ENCODE measurements around the gene MOB3B.

MOB3B gene

GRCh38 chr9:27337833-27338526, 191.6 kb downstream of the MOB3B start:
- Histone ChIP-seq H3K9me3 (ENCODE audit: control insufficient read depth, insufficient read depth, low read length) (no peaks in the 10 kb centered on the region), H4K20me1 (ENCODE audit: control insufficient read depth, insufficient read depth, low read depth, low read length) (no peaks in the 10 kb centered on the region), H3K4me3 (ENCODE audit: low read length) (no peak overlapping the region), H3K36me3 (ENCODE audit: control insufficient read depth, low read length) (no peaks in the 10 kb centered on the region), H3F3A (ENCODE audit: control insufficient read depth, insufficient read depth) (no peaks in the 10 kb centered on the region), H3K27me3 (ENCODE audit: control insufficient read depth, low read length) (peaks cover 3% of the 10 kb centered on the region; the same call in 1 of the 2 replicates), H3K9me2 (replicated peaks; ENCODE audit: control insufficient read depth, low read length) (no peaks in the 10 kb centered on the region), H3K27ac (ENCODE audit: low read depth, low read length) (no peak overlapping the region), H3K79me2 (ENCODE audit: control insufficient read depth, low read length) (no peaks in the 10 kb centered on the region), H3K4me1 (ENCODE audit: control insufficient read depth, low read length) (no peaks in the 10 kb centered on the region), H3K4me2 (ENCODE audit: low read length) (no peak overlapping the region)
- TF ChIP-seq, protein P1, sequence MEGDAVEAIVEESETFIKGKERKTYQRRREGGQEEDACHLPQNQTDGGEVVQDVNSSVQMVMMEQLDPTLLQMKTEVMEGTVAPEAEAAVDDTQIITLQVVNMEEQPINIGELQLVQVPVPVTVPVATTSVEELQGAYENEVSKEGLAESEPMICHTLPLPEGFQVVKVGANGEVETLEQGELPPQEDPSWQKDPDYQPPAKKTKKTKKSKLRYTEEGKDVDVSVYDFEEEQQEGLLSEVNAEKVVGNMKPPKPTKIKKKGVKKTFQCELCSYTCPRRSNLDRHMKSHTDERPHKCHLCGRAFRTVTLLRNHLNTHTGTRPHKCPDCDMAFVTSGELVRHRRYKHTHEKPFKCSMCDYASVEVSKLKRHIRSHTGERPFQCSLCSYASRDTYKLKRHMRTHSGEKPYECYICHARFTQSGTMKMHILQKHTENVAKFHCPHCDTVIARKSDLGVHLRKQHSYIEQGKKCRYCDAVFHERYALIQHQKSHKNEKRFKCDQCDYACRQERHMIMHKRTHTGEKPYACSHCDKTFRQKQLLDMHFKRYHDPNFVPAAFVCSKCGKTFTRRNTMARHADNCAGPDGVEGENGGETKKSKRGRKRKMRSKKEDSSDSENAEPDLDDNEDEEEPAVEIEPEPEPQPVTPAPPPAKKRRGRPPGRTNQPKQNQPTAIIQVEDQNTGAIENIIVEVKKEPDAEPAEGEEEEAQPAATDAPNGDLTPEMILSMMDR (IDR thresholded peaks at IDR 0.05; ENCODE audit: low read depth, low read length, poor library complexity, severe bottlenecking) = no peak
- no peak for TF ChIP-seq EZH2phosphoT487 (IDR thresholded peaks at IDR 0.05; ENCODE audit: borderline replicate concordance, low read length)

DNA sequence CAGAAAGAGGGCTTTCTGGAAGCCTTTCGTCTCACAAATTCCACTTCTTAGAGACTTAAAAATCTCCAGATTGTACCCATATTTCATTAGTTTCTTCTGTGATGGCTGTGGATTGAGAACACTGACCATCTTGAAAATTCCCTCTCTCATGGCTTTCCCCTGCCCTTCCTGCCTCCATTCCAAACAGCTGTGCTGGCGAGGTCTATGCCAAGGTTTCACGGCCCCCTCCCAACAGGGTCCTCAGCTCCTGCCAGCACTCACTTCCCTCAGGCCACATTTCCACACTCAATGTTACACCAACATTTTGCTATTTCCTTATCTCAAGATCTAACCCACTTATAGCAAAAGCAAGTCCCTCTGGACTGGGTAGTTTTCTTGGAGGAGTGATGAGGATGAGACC, 192.4 kb downstream of the MOB3B start:
- H3K27ac ChIP-seq (ENCODE audit: low read depth, low read length) = no peak overlapping the region
- H3K79me2 ChIP-seq (ENCODE audit: control insufficient read depth, low read length) = no peaks in the 10 kb centered on the region
- no peaks in the 10 kb centered on the region for H3K36me3 ChIP-seq (ENCODE audit: control insufficient read depth, low read length)
- no peak for TF ChIP-seq EZH2phosphoT487 (IDR thresholded peaks at IDR 0.05; ENCODE audit: borderline replicate concordance, low read length)
- TF ChIP-seq, protein P1 (IDR thresholded peaks at IDR 0.05; ENCODE audit: low read depth, low read length, poor library complexity, severe bottlenecking) = no peak
- no peaks in the 10 kb centered on the region for H4K20me1 ChIP-seq (ENCODE audit: control insufficient read depth, insufficient read depth, low read depth, low read length)
- H3K9me2 ChIP-seq (replicated peaks; ENCODE audit: control insufficient read depth, low read length) = no peaks in the 10 kb centered on the region
- no peaks in the 10 kb centered on the region for H3F3A ChIP-seq (ENCODE audit: control insufficient read depth, insufficient read depth)
- no peak overlapping the region for H3K4me2 ChIP-seq (ENCODE audit: low read length)
- H3K4me1 ChIP-seq (ENCODE audit: control insufficient read depth, low read length) = no peaks in the 10 kb centered on the region
- no peak overlapping the region for H3K4me3 ChIP-seq (ENCODE audit: low read length)
- H3K9me3 ChIP-seq (ENCODE audit: control insufficient read depth, insufficient read depth, low read length) = no peaks in the 10 kb centered on the region
- peaks cover 3% of the 10 kb centered on the region; the same call in 1 of the 2 replicates for H3K27me3 ChIP-seq (ENCODE audit: control insufficient read depth, low read length)

DNA sequence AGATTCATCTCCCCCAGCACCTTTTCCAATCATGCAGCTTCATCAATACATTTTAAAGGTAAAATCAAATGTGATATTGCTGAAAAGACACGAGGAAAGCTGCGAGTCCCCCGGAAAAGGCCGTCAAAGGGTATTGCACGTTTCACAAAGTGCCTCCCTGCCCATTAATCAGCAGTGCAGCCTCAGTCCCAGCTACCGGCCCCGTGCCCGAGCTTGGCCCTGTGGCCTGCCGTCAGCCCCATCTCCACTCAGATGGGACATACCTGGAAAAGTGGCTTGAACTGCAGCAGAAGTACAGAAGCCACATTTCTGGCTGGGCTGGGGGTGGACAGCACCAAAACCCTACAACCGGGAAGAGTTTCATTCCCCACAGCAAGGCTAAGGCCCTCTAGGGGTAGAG, 192.8 kb downstream of the MOB3B start:
- no peaks in the 10 kb centered on the region for H3K9me2 ChIP-seq (replicated peaks; ENCODE audit: control insufficient read depth, low read length)
- H3F3A ChIP-seq (ENCODE audit: control insufficient read depth, insufficient read depth) = no peaks in the 10 kb centered on the region
- H3K4me2 ChIP-seq (ENCODE audit: low read length) = no peak overlapping the region

More for the DNA sequence above, 192.8 kb downstream of the MOB3B start:
- Histone ChIP-seq H4K20me1 (ENCODE audit: control insufficient read depth, insufficient read depth, low read depth, low read length) (no peaks in the 10 kb centered on the region), H3K9me3 (ENCODE audit: control insufficient read depth, insufficient read depth, low read length) (no peaks in the 10 kb centered on the region), H3K36me3 (ENCODE audit: control insufficient read depth, low read length) (no peaks in the 10 kb centered on the region), H3K79me2 (ENCODE audit: control insufficient read depth, low read length) (no peaks in the 10 kb centered on the region), H3K4me1 (ENCODE audit: control insufficient read depth, low read length) (no peaks in the 10 kb centered on the region), H3K4me3 (ENCODE audit: low read length) (no peak overlapping the region), H3K27me3 (ENCODE audit: control insufficient read depth, low read length) (peaks cover 3% of the 10 kb centered on the region; the same call in 1 of the 2 replicates), H3K27ac (ENCODE audit: low read depth, low read length) (no peak overlapping the region)
- TF ChIP-seq, protein P1 (IDR thresholded peaks at IDR 0.05; ENCODE audit: low read depth, low read length, poor library complexity, severe bottlenecking) = no peak
- TF ChIP-seq EZH2phosphoT487 (IDR thresholded peaks at IDR 0.05; ENCODE audit: borderline replicate concordance, low read length) = no peak
